ENCODE data around the gene FOXC1.

FOXC1 gene

GRCh38 chr6:1643830-1644445 is 34.2 kb downstream of the FOXC1 start:
- peaks cover 5% of the 10 kb centered on the region for H3K4me1 ChIP-seq
- no peak overlapping the region for H3K4me3 ChIP-seq (ENCODE audit: low read depth, low read length)
- DNase-seq: no peak
- no peaks in the 10 kb centered on the region for H3K9me3 ChIP-seq
- no peak for TF ChIP-seq CTCF (IDR thresholded peaks at IDR 0.05; ENCODE audit: low read depth, low read length)
- H3K27me3 ChIP-seq: no peaks in the 10 kb centered on the region
- no peaks in the 10 kb centered on the region for H3K36me3 ChIP-seq

- no peaks in the 10 kb centered on the region for H3K9me3 ChIP-seq
- DNase-seq: no peak
These were observed 34.9 kb downstream of the FOXC1 start for GRCh38 chr6:1644516-1645060.

DNA sequence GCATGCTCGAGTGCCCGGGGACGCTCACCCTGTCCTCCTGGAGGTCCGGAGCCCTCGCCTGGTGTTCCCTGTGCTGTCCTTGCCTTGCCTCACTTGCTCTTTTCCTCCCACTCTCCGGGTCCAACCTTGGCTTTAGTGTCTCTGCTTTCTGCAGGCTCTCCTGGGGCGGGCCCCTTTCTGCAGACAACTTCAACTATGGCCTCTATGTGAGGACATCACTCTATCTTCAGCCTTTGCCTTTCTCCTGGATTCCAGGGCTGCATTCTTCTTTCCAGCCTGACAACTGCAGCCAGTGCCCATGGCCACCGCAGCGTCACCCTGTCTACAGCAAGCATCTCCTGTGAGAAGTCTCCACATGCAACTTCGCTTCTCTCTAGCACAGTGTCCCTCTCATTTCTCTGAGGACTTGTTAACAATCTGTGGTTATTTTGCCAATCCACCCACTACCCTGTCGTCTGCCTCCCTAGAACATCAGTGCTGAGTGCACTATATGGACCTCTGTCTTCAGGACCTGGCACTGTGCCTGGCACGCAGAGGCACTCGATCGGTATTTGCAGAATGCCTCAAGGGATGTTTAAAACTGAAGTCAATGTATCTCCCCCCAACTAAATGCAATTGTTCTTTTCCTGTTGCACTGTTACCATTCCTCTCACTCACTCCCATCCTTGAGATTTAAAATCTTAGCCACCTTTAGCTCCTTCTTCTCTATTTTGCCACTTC is 35.9 kb downstream of the FOXC1 start:
- no peaks in the 10 kb centered on the region for H3K36me3 ChIP-seq
- peaks cover 5% of the 10 kb centered on the region for H3K4me1 ChIP-seq
- H3K27me3 ChIP-seq: no peaks in the 10 kb centered on the region
- no peak overlapping the region for H3K4me3 ChIP-seq (ENCODE audit: low read depth, low read length)
- no peaks in the 10 kb centered on the region for H3K9me3 ChIP-seq
- TF ChIP-seq CTCF (IDR thresholded peaks at IDR 0.05; ENCODE audit: low read depth, low read length): no peak
- no peak for DNase-seq

More at GRCh38 chr6:1644516-1645060, 34.9 kb downstream of the FOXC1 start:
- Histone ChIP-seq H3K4me1 (peaks cover 5% of the 10 kb centered on the region), H3K36me3 (no peaks in the 10 kb centered on the region), H3K27me3 (no peaks in the 10 kb centered on the region), H3K4me3 (ENCODE audit: low read depth, low read length) (no peak overlapping the region)
- no peak for TF ChIP-seq CTCF (IDR thresholded peaks at IDR 0.05; ENCODE audit: low read depth, low read length)

- Histone ChIP-seq H3K4me3 (ENCODE audit: low read depth, low read length) (no peak overlapping the region), H3K36me3 (no peaks in the 10 kb centered on the region), H3K4me1 (no peaks in the 10 kb centered on the region), H3K9me3 (no peaks in the 10 kb centered on the region), H3K27me3 (no peaks in the 10 kb centered on the region)
- DNase-seq: no peak
- TF ChIP-seq CTCF (IDR thresholded peaks at IDR 0.05; ENCODE audit: low read depth, low read length): no peak
These were observed 41.6 kb downstream of the FOXC1 start for GRCh38 chr6:1651362-1651761.

- DNase-seq: no peak
- no peak overlapping the region for H3K4me3 ChIP-seq (ENCODE audit: low read depth, low read length)
- H3K36me3 ChIP-seq: no peaks in the 10 kb centered on the region
- H3K27me3 ChIP-seq: no peaks in the 10 kb centered on the region
- peaks cover 3% of the 10 kb centered on the region; the same call in 1 of the 2 replicates for H3K4me1 ChIP-seq
- H3K9me3 ChIP-seq: no peaks in the 10 kb centered on the region
- TF ChIP-seq CTCF (IDR thresholded peaks at IDR 0.05; ENCODE audit: low read depth, low read length): no peak
These were observed 43.1 kb downstream of the FOXC1 start for GRCh38 chr6:1652842-1653241.

DNA sequence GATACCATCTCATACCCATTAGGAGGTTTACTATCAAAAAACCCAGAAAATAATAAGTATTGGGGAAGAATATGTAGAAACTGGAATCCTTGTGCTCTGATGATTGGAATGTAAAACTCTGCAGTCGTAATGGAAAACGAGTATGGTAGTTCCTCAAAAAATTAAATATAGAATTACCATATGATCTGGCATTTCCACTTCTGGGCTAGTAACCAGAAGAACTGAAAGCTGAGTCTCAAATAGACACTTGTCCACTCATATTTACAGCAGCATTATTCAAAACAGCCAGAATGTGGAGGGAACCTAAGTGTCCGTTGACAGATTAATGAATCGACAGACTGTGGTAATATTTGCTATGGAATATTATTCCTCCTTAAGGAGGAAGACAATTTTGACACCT is 44.3 kb downstream of the FOXC1 start:
- Histone ChIP-seq H3K36me3 (no peaks in the 10 kb centered on the region), H3K27me3 (no peaks in the 10 kb centered on the region), H3K9me3 (no peaks in the 10 kb centered on the region), H3K4me1 (peaks cover 3% of the 10 kb centered on the region; the same call in 1 of the 2 replicates), H3K4me3 (ENCODE audit: low read depth, low read length) (no peak overlapping the region)
- DNase-seq: no peak
- no peak for TF ChIP-seq CTCF (IDR thresholded peaks at IDR 0.05; ENCODE audit: low read depth, low read length)
